ENCODE results near the gene MBIP. TPM values are rescaled to one million over a fixed set of nuclear protein-coding genes. Genes with fewer than 3 reads are reported as not detected.
A peak's percentile ranks its signal among the peaks of the same experiment; 100 is the strongest.

The MBIP gene
- total and polyA plus RNA-seq, 4 donors: 8.1 to 17.5 (median 10.3) TPM

DNA sequence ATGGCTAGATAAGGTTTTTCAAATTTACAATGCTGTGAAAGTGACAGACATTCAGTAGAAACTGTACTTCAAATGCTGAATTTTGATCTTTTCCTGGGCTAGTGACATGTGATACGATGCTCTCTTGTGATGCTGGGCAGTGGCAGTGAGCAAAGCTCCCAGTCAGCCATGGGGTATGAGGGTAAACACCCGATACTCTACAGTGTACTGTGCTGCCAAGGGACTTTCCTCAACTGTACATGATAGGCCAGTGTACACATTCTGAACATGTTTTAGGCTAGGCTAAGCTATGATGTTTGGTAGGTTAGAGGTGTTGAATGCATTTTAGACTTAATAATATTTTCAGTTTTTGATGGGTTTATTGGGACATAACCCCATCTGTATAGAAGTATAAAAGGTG, 17.6 kb downstream of the MBIP start:
- H3K36me3 ChIP-seq (ENCODE audit: control insufficient read depth in 4 of 4, insufficient read depth in 3 of 4, low read depth in 1 of 4, low read length in 3 of 4): peaks cover 0 to 38% (median 23%) of the 10 kb centered on the region in 4 donors
- no peaks in the 10 kb centered on the region for H3K4me1 ChIP-seq (ENCODE audit: control insufficient read depth in 4 of 4, insufficient read depth in 4 of 4, low read length in 3 of 4)
- no peak overlapping the region for H3K9ac ChIP-seq (ENCODE audit: low read depth in 1 of 2, low read length in 2 of 2)
- H3K27me3 ChIP-seq (ENCODE audit: control insufficient read depth in 4 of 4, insufficient read depth in 4 of 4, low read length in 3 of 4): no peaks in the 10 kb centered on the region
- H3K9me3 ChIP-seq (ENCODE audit: control insufficient read depth in 4 of 4, low read length in 3 of 4): no peaks in the 10 kb centered on the region
- H3K4me3 ChIP-seq (ENCODE audit: low read depth in 1 of 3, low read length in 3 of 3): no peak overlapping the region
- WGBS: 92% methylated on average over 2 of the region's 2 CpGs
- no peak for TF ChIP-seq FOXA1 (IDR thresholded peaks at IDR 0.05)
- DNase-seq (ENCODE audit: low spot score): no peak
- H3K27ac ChIP-seq (ENCODE audit: low read depth in 1 of 2, low read length in 2 of 2): no peak overlapping the region

DNA sequence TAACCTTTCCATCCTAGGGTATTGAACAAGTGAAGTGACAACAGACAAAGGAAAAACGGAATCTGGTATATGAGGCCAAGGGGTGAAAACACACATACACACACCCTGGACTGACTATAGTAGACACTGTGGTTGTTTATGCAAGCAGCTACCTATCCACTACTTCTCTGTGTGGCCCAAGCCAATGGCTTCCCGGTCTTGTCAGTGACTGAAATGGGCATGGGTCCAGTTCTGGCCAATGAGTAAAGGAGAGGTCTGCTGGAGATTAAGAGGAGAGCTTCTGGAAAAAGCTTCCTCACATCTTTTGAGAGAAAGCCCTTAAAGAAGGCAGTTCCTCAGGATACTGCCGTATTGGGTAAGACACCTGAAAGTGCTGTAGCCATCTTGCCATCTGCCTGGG, 19.3 kb downstream of the MBIP start:
- 90% methylated on average over 3 of the region's 3 CpGs for WGBS
- H3K36me3 ChIP-seq (ENCODE audit: control insufficient read depth in 4 of 4, insufficient read depth in 3 of 4, low read depth in 1 of 4, low read length in 3 of 4): peaks cover 0 to 37% (median 25%) of the 10 kb centered on the region in 4 donors
- TF ChIP-seq JUND (IDR thresholded peaks at IDR 0.05) (no peak), GABPA (IDR thresholded peaks at IDR 0.05 in 1 of 2, conservative IDR thresholded peaks at IDR 0.05 in 1 of 2) (no peak), RXRA (IDR thresholded peaks at IDR 0.05) (no peak), FOXA1 (IDR thresholded peaks at IDR 0.05) (no peak), NR2F2 (IDR thresholded peaks at IDR 0.05) (no peak), SP1 (IDR thresholded peaks at IDR 0.05) (no peak), FOXA2 (IDR thresholded peaks at IDR 0.05) (no peak)
- TF ChIP-seq, protein P1, sequence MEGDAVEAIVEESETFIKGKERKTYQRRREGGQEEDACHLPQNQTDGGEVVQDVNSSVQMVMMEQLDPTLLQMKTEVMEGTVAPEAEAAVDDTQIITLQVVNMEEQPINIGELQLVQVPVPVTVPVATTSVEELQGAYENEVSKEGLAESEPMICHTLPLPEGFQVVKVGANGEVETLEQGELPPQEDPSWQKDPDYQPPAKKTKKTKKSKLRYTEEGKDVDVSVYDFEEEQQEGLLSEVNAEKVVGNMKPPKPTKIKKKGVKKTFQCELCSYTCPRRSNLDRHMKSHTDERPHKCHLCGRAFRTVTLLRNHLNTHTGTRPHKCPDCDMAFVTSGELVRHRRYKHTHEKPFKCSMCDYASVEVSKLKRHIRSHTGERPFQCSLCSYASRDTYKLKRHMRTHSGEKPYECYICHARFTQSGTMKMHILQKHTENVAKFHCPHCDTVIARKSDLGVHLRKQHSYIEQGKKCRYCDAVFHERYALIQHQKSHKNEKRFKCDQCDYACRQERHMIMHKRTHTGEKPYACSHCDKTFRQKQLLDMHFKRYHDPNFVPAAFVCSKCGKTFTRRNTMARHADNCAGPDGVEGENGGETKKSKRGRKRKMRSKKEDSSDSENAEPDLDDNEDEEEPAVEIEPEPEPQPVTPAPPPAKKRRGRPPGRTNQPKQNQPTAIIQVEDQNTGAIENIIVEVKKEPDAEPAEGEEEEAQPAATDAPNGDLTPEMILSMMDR (IDR thresholded peaks at IDR 0.05; ENCODE audit: low read depth, low read length, missing input control): no peak
- TF ChIP-seq, protein P2, sequence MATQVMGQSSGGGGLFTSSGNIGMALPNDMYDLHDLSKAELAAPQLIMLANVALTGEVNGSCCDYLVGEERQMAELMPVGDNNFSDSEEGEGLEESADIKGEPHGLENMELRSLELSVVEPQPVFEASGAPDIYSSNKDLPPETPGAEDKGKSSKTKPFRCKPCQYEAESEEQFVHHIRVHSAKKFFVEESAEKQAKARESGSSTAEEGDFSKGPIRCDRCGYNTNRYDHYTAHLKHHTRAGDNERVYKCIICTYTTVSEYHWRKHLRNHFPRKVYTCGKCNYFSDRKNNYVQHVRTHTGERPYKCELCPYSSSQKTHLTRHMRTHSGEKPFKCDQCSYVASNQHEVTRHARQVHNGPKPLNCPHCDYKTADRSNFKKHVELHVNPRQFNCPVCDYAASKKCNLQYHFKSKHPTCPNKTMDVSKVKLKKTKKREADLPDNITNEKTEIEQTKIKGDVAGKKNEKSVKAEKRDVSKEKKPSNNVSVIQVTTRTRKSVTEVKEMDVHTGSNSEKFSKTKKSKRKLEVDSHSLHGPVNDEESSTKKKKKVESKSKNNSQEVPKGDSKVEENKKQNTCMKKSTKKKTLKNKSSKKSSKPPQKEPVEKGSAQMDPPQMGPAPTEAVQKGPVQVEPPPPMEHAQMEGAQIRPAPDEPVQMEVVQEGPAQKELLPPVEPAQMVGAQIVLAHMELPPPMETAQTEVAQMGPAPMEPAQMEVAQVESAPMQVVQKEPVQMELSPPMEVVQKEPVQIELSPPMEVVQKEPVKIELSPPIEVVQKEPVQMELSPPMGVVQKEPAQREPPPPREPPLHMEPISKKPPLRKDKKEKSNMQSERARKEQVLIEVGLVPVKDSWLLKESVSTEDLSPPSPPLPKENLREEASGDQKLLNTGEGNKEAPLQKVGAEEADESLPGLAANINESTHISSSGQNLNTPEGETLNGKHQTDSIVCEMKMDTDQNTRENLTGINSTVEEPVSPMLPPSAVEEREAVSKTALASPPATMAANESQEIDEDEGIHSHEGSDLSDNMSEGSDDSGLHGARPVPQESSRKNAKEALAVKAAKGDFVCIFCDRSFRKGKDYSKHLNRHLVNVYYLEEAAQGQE (IDR thresholded peaks at IDR 0.05): no peak
- no peak overlapping the region for H3K9ac ChIP-seq (ENCODE audit: low read depth in 1 of 2, low read length in 2 of 2)
- no peaks in the 10 kb centered on the region for H3K4me1 ChIP-seq (ENCODE audit: control insufficient read depth in 4 of 4, insufficient read depth in 4 of 4, low read length in 3 of 4)
- H3K9me3 ChIP-seq (ENCODE audit: control insufficient read depth in 4 of 4, low read length in 3 of 4): no peaks in the 10 kb centered on the region
- no peak for DNase-seq (ENCODE audit: low spot score)
- H3K27ac ChIP-seq (ENCODE audit: low read depth in 1 of 2, low read length in 2 of 2): no peak overlapping the region
- no peaks in the 10 kb centered on the region for H3K27me3 ChIP-seq (ENCODE audit: control insufficient read depth in 4 of 4, insufficient read depth in 4 of 4, low read length in 3 of 4)
- no peak overlapping the region for H3K4me3 ChIP-seq (ENCODE audit: low read depth in 1 of 3, low read length in 3 of 3)

DNA sequence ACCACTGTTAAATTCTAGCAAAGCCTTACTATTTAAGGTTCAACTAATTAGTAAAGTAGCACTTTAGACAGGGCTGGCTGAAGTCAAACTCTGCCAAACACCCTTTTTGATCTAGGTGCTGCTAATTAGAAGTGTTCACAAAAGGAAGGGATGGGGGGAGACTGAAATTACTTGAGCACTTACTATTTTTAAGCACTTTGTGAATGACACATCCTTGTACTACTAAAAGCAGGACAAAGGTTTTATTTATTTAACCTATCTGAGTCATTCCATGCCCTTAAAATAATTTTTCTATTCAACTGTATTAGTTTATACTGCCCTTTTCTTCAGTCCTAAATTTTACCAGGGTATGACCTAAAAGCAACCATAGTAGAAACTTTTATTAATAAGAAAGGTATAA, 20.1 kb downstream of the MBIP start:
- Histone ChIP-seq H3K4me1 (ENCODE audit: control insufficient read depth in 4 of 4, insufficient read depth in 4 of 4, low read length in 3 of 4) (no peaks in the 10 kb centered on the region), H3K36me3 (ENCODE audit: control insufficient read depth in 4 of 4, insufficient read depth in 3 of 4, low read depth in 1 of 4, low read length in 3 of 4) (peaks cover 0 to 32% (median 25%) of the 10 kb centered on the region in 4 donors), H3K9ac (ENCODE audit: low read depth in 1 of 2, low read length in 2 of 2) (no peak overlapping the region), H3K9me3 (ENCODE audit: control insufficient read depth in 4 of 4, low read length in 3 of 4) (no peaks in the 10 kb centered on the region), H3K27ac (ENCODE audit: low read depth in 1 of 2, low read length in 2 of 2) (no peak overlapping the region), H3K27me3 (ENCODE audit: control insufficient read depth in 4 of 4, insufficient read depth in 4 of 4, low read length in 3 of 4) (no peaks in the 10 kb centered on the region), H3K4me3 (ENCODE audit: low read depth in 1 of 3, low read length in 3 of 3) (no peak overlapping the region)
- DNase-seq (ENCODE audit: low spot score): no peak
- TF ChIP-seq, protein P2 (IDR thresholded peaks at IDR 0.05): no peak
- TF ChIP-seq YY1 (IDR thresholded peaks at IDR 0.05): no peak
- no peak for TF ChIP-seq SP1 (IDR thresholded peaks at IDR 0.05)
- TF ChIP-seq, protein P1 (IDR thresholded peaks at IDR 0.05; ENCODE audit: low read depth, low read length, missing input control): no peak
- TF ChIP-seq JUND (IDR thresholded peaks at IDR 0.05): peak; percentile 16 to 56
- TF ChIP-seq NR2F2 (IDR thresholded peaks at IDR 0.05): no peak
- TF ChIP-seq TAF1 (conservative IDR thresholded peaks at IDR 0.05): no peak
- TF ChIP-seq HNF4A (conservative IDR thresholded peaks at IDR 0.05): peak; percentile 13 to 32
- TF ChIP-seq, protein P3, sequence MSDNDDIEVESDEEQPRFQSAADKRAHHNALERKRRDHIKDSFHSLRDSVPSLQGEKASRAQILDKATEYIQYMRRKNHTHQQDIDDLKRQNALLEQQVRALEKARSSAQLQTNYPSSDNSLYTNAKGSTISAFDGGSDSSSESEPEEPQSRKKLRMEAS (IDR thresholded peaks at IDR 0.05): no peak
- TF ChIP-seq FOXA1 (IDR thresholded peaks at IDR 0.05): no peak
- TF ChIP-seq FOXA2 (IDR thresholded peaks at IDR 0.05): no peak
- TF ChIP-seq GABPA (IDR thresholded peaks at IDR 0.05 in 1 of 2, conservative IDR thresholded peaks at IDR 0.05 in 1 of 2): no peak

Data from liver (tissue), 9 donors.